Iris pigment epithelial cell (primary cell): Measurements from ENCODE around the gene F8.

Experiments
- DNase-seq: peaks from one replicate; pipeline ENCODE4 v3.0.0-alpha.2; 2011; ENCODE audit warnings: low read depth

The F8 gene

GRCh38 chrX:155022585-155022984 is at the start of gene F8:
F8 (minus strand) TSS chrX:155022723; CDS start chrX:155022552, 171 bp downstream.
- no peak for DNase-seq

- no peak for DNase-seq
These were observed 49.3 kb upstream of the F8 start for GRCh38 chrX:155071694-155072280.

- DNase-seq = peak; percentile 76
These were observed 48.6 kb upstream of the F8 start, which contains the start of the genes BRCC3, CMC4 and MTCP1 for GRCh38 chrX:155070975-155071693. BRCC3 (plus strand) TSS chrX:155071508; CDS start chrX:155071528, 20 bp downstream. CMC4 (minus strand) TSS chrX:155071136; CDS start chrX:155064023, 7,113 bp downstream. MTCP1 (minus strand) TSS chrX:155071136; CDS start chrX:155066010, 5,126 bp downstream.

GRCh38 chrX:155070663-155070974 is 48.1 kb upstream of the F8 start:
- no peak for DNase-seq

- no peak for DNase-seq
These were observed 47.5 kb upstream of the F8 start for GRCh38 chrX:155070038-155070437.

- DNase-seq = no peak
These were observed 46.9 kb upstream of the F8 start for GRCh38 chrX:155069414-155069813.

GRCh38 chrX:155068165-155068564 is 45.6 kb upstream of the F8 start:
- DNase-seq = peak; percentile 61

- DNase-seq = peak; percentile 72
These were observed 42.7 kb upstream of the F8 start for GRCh38 chrX:155065035-155065734.

GRCh38 chrX:155061760-155062159 is 39.2 kb upstream of the F8 start:
- DNase-seq = no peak

GRCh38 chrX:155056877-155057792 is 34.6 kb upstream of the F8 start:
- peak; percentile 67 for DNase-seq

GRCh38 chrX:155056471-155056870 is 33.9 kb upstream of the F8 start:
- no peak for DNase-seq

- DNase-seq = no peak
These were observed 33.0 kb upstream of the F8 start for GRCh38 chrX:155055494-155055893.

GRCh38 chrX:155054255-155054654 is 31.7 kb upstream of the F8 start:
- no peak for DNase-seq

GRCh38 chrX:155053656-155054055 is 31.1 kb upstream of the F8 start:
- DNase-seq = no peak

- DNase-seq = no peak
These were observed 30.4 kb upstream of the F8 start for GRCh38 chrX:155052738-155053498.

GRCh38 chrX:155048977-155049619 is 26.6 kb upstream of the F8 start:
- peak; percentile 67 for DNase-seq

- DNase-seq = no peak
These were observed 24.4 kb upstream of the F8 start for GRCh38 chrX:155046811-155047528.

- DNase-seq = no peak
These were observed 23.7 kb upstream of the F8 start for GRCh38 chrX:155046129-155046810.

- no peak for DNase-seq
These were observed 13.2 kb upstream of the F8 start for GRCh38 chrX:155035688-155036087.
